HG02973 (cell line): ENCODE measurements around the gene ADI1.
"Not testable (repeated sequence)": the region's sequence is repeated elsewhere in the genome, so short reads cannot be mapped to it uniquely, and the experiment has no call there.

Experiments
- ATAC-seq: cut with Tn5 transposase; IDR thresholded peaks from one replicate; pipeline ENCODE4 v1.9.1; 2021; ENCODE audit warnings: moderate library complexity; ENCODE audit not compliant: unreplicated experiment

The ADI1 gene

GRCh38 chr2:3494984-3495666 is 24.2 kb downstream of the ADI1 start:
- no peak for ATAC-seq

GRCh38 chr2:3493615-3494007 is 25.7 kb downstream of the ADI1 start:
- ATAC-seq, result no peak

- no peak for ATAC-seq
Measured at GRCh38 chr2:3492951-3493614, 26.2 kb downstream of the ADI1 start.

GRCh38 chr2:3492475-3492787 is 26.9 kb downstream of the ADI1 start:
- not testable (repeated sequence) for ATAC-seq

GRCh38 chr2:3491716-3492474 is 27.4 kb downstream of the ADI1 start:
- no peak for ATAC-seq

GRCh38 chr2:3491306-3491705 is 28.0 kb downstream of the ADI1 start:
- no peak for ATAC-seq

- ATAC-seq, result no peak
Measured at GRCh38 chr2:3490191-3491170, 28.9 kb downstream of the ADI1 start.

GRCh38 chr2:3489764-3490115 is 29.6 kb downstream of the ADI1 start:
- ATAC-seq, result no peak

GRCh38 chr2:3488855-3489763 is 30.2 kb downstream of the ADI1 start:
- no peak for ATAC-seq

- no peak for ATAC-seq
Measured at GRCh38 chr2:3488061-3488531, 31.2 kb downstream of the ADI1 start.

- no peak for ATAC-seq
Measured at GRCh38 chr2:3487432-3487831, 31.9 kb downstream of the ADI1 start.

GRCh38 chr2:3487028-3487425 is 32.3 kb downstream of the ADI1 start:
- ATAC-seq, result no peak

GRCh38 chr2:3486047-3487027 is 33.0 kb downstream of the ADI1 start:
- ATAC-seq, result no peak

- ATAC-seq, result no peak
Measured at GRCh38 chr2:3485166-3485565, 34.2 kb downstream of the ADI1 start.

GRCh38 chr2:3483986-3484960 is 35.1 kb downstream of the ADI1 start:
- ATAC-seq, result no peak

GRCh38 chr2:3483227-3483985 is 35.9 kb downstream of the ADI1 start:
- ATAC-seq, result no peak

- ATAC-seq, result no peak
Measured at GRCh38 chr2:3482363-3482821, 36.9 kb downstream of the ADI1 start.
